NCI-H1048 (cell line): ENCODE results near the gene WDR59.

Experiments
- DNase-seq: peaks from one replicate; lab custom pipeline; 2025; lab: John Stamatoyannopoulos, UW

The WDR59 gene

GRCh38 chr16:74903120-74903519 lies 81.8 kb downstream of the WDR59 start:
- DNase-seq = no peak

- DNase-seq = no peak
Observed at GRCh38 chr16:74902161-74902560, 82.8 kb downstream of the WDR59 start.

GRCh38 chr16:74901606-74902005 lies 83.3 kb downstream of the WDR59 start:
- no peak for DNase-seq

- no peak for DNase-seq
Observed at GRCh38 chr16:74899816-74900215, 85.1 kb downstream of the WDR59 start.

GRCh38 chr16:74898659-74899058 lies 86.3 kb downstream of the WDR59 start:
- no peak for DNase-seq

- no peak for DNase-seq
Observed at GRCh38 chr16:74896389-74897370, 88.2 kb downstream of the WDR59 start.

- DNase-seq = no peak
Observed at GRCh38 chr16:74893541-74893940, 91.4 kb downstream of the WDR59 start.

- DNase-seq = no peak
Observed at GRCh38 chr16:74892574-74893461, 92.1 kb downstream of the WDR59 start.

- no peak for DNase-seq
Observed at GRCh38 chr16:74888888-74889287, 96.0 kb downstream of the WDR59 start.

GRCh38 chr16:74888232-74888862 lies 96.6 kb downstream of the WDR59 start:
- DNase-seq = no peak

GRCh38 chr16:74887084-74887483 lies 97.8 kb downstream of the WDR59 start:
- no peak for DNase-seq

- no peak for DNase-seq
Observed at GRCh38 chr16:74877706-74878105, 107.2 kb downstream of the WDR59 start.

GRCh38 chr16:74874912-74875546 lies 109.9 kb downstream of the WDR59 start:
- DNase-seq = no peak

- DNase-seq = no peak
Observed at GRCh38 chr16:74874123-74874522, 110.8 kb downstream of the WDR59 start.

GRCh38 chr16:74872302-74872701 lies 112.6 kb downstream of the WDR59 start:
- no peak for DNase-seq

- DNase-seq = peak; percentile 50
Observed at GRCh38 chr16:74871608-74872007, 113.3 kb downstream of the WDR59 start.

GRCh38 chr16:74868501-74868900 lies 116.4 kb downstream of the WDR59 start:
- no peak for DNase-seq

- no peak for DNase-seq
Observed at GRCh38 chr16:74868035-74868434, 116.9 kb downstream of the WDR59 start.

- no peak for DNase-seq
Observed at GRCh38 chr16:74867281-74867849, 117.6 kb downstream of the WDR59 start.

GRCh38 chr16:74865922-74866598 lies 118.9 kb downstream of the WDR59 start:
- DNase-seq = no peak

- no peak for DNase-seq
Observed at GRCh38 chr16:74862743-74863244, 122.1 kb downstream of the WDR59 start.
